ENCODE results near the gene TBCD.

Gene TBCD

GRCh38 chr17:82791532-82791931 lies 39.7 kb downstream of the TBCD start:
- DNase-seq: peak; percentile 46

- peak; percentile 29 for DNase-seq
Observed at GRCh38 chr17:82793974-82794630, 42.2 kb downstream of the TBCD start.

- DNase-seq: peak; percentile 50
Observed at GRCh38 chr17:82794781-82795482, 43.1 kb downstream of the TBCD start.

- no peak for DNase-seq
Observed at GRCh38 chr17:82795615-82796014, 43.8 kb downstream of the TBCD start.

GRCh38 chr17:82797061-82797460 lies 45.2 kb downstream of the TBCD start:
- no peak for DNase-seq

GRCh38 chr17:82798752-82799151 lies 46.9 kb downstream of the TBCD start:
- DNase-seq: no peak

GRCh38 chr17:82799591-82799990 lies 47.7 kb downstream of the TBCD start:
- no peak for DNase-seq

GRCh38 chr17:82800885-82801284 lies 49.0 kb downstream of the TBCD start:
- DNase-seq: no peak

GRCh38 chr17:82801377-82801970 lies 49.6 kb downstream of the TBCD start:
- DNase-seq: no peak

- DNase-seq: peak; percentile 58
Observed at GRCh38 chr17:82802075-82802780, 50.4 kb downstream of the TBCD start.

GRCh38 chr17:82803185-82803584 lies 51.3 kb downstream of the TBCD start:
- no peak for DNase-seq

- no peak for DNase-seq
Observed at GRCh38 chr17:82803606-82804005, 51.7 kb downstream of the TBCD start.

GRCh38 chr17:82804442-82805191 lies 52.8 kb downstream of the TBCD start:
- no peak for DNase-seq

GRCh38 chr17:82805254-82805653 lies 53.4 kb downstream of the TBCD start:
- DNase-seq: no peak

GRCh38 chr17:82805823-82806222 lies 54.0 kb downstream of the TBCD start:
- DNase-seq: no peak

GRCh38 chr17:82806645-82807044 lies 54.8 kb downstream of the TBCD start:
- DNase-seq: no peak

- DNase-seq: no peak
Observed at GRCh38 chr17:82807101-82807500, 55.2 kb downstream of the TBCD start.

GRCh38 chr17:82807562-82807961 lies 55.7 kb downstream of the TBCD start:
- DNase-seq: no peak

- no peak for DNase-seq
Observed at GRCh38 chr17:82808006-82808405, 56.1 kb downstream of the TBCD start.

- DNase-seq: no peak
Observed at GRCh38 chr17:82808921-82809905, 57.3 kb downstream of the TBCD start.
